ENCODE measurements around the gene CPEB4. TPM values are rescaled to one million over a fixed set of nuclear protein-coding genes. Genes with fewer than 3 reads are reported as not detected.

Gene CPEB4
- total and polyA plus RNA-seq, 2 of the 8 experiments (the other 6 are each of a cell fraction or from before 2014, with no cell fraction given): 8.4 to 13.4 TPM

DNA sequence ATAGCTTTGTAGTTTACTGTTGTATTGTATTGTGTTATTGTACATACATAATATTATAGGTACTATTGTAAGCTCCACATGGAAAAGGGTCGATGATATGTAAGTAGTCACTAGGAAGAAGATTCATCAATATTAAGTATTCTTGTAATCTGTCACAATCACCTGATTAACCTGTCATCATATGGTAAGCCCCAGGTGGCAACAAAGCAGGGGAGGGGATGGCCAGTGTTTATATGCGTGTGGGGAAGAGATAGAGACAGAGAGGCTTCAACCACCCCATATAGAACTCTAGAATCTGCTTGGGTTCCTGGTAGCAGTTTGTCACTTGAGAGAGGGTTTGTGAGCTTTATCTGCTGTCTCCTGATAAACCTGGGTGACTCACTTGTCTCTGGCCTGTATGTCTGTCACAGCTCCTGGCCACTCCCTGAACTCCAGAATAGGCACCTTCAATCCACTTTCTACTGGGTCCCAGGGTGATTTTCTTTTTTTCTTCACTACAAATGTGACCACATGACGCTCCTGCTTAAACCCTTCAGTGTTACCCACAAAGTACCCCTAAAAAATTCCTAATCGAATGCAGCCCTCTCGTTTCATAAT lies 48.9 kb upstream of the CPEB4 start:
- no peak overlapping the region for H3K4me3 ChIP-seq (ENCODE audit: extremely low read depth in 1 of 4, insufficient read depth in 2 of 4, low read depth in 3 of 4, low read length in 4 of 4)
- H2AK5ac ChIP-seq (ENCODE audit: low read depth, low read length): no peak overlapping the region
- H4K8ac ChIP-seq (ENCODE audit: extremely low read depth, insufficient read depth, low read length): no peak overlapping the region
- no peak overlapping the region for H4K91ac ChIP-seq (replicated peaks; ENCODE audit: insufficient read length, low read length)
- no peak overlapping the region for H4K5ac ChIP-seq (ENCODE audit: insufficient read length, low read depth, low read length)
- no peak overlapping the region for H2AFZ ChIP-seq (ENCODE audit: low read length)
- H4K20me1 ChIP-seq (replicated peaks in 1 of 2; ENCODE audit: control insufficient read depth in 1 of 2, insufficient read depth in 2 of 2, low read length in 2 of 2): no peaks in the 10 kb centered on the region
- CTCF ChIA-PET (ENCODE audit: partially characterized antibody): no interaction called here
- no peak overlapping the region for H3K27ac ChIP-seq (ENCODE audit: low read depth, low read length)
- H2BK5ac ChIP-seq (ENCODE audit: low read depth, low read length): no peak overlapping the region
- no peak overlapping the region for H2BK120ac ChIP-seq (replicated peaks; ENCODE audit: low read depth, low read length)
- no peak overlapping the region for H3K56ac ChIP-seq (replicated peaks; ENCODE audit: insufficient read length, low read depth, low read length)
- H2BK15ac ChIP-seq (ENCODE audit: low read length): no peak overlapping the region
- no peaks in the 10 kb centered on the region for H3K23me2 ChIP-seq (ENCODE audit: low read depth, low read length)
- H3K27me3 ChIP-seq (replicated peaks in 1 of 4; ENCODE audit: control insufficient read depth in 3 of 4, extremely low read depth in 1 of 4, insufficient read depth in 3 of 4, low read length in 3 of 4): no peaks in the 10 kb centered on the region
- no peak overlapping the region for H3K9ac ChIP-seq (replicated peaks in 1 of 4; ENCODE audit: extremely low read depth in 1 of 4, low read depth in 3 of 4, low read length in 3 of 4)
- H3K4me2 ChIP-seq (ENCODE audit: insufficient read depth in 1 of 2, low read depth in 2 of 2, low read length in 2 of 2): no peak overlapping the region
- TF ChIP-seq SRF (IDR thresholded peaks at IDR 0.05; ENCODE audit: low read depth, low read length) (no peak), RNF2 (IDR thresholded peaks at IDR 0.05; ENCODE audit: borderline replicate concordance, low read depth, low read length, missing control alignments, poor library complexity, severe bottlenecking) (no peak), ZNF274 (IDR thresholded peaks at IDR 0.05; ENCODE audit: borderline replicate concordance, extremely low read depth, low read length) (no peak)
- TF ChIP-seq, protein P1, sequence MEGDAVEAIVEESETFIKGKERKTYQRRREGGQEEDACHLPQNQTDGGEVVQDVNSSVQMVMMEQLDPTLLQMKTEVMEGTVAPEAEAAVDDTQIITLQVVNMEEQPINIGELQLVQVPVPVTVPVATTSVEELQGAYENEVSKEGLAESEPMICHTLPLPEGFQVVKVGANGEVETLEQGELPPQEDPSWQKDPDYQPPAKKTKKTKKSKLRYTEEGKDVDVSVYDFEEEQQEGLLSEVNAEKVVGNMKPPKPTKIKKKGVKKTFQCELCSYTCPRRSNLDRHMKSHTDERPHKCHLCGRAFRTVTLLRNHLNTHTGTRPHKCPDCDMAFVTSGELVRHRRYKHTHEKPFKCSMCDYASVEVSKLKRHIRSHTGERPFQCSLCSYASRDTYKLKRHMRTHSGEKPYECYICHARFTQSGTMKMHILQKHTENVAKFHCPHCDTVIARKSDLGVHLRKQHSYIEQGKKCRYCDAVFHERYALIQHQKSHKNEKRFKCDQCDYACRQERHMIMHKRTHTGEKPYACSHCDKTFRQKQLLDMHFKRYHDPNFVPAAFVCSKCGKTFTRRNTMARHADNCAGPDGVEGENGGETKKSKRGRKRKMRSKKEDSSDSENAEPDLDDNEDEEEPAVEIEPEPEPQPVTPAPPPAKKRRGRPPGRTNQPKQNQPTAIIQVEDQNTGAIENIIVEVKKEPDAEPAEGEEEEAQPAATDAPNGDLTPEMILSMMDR (IDR thresholded peaks at IDR 0.05; ENCODE audit: control extremely low read depth in 1 of 3, insufficient read depth in 1 of 3, low read depth in 1 of 3, low read length in 3 of 3): no peak
- no peak overlapping the region for H3K18ac ChIP-seq (ENCODE audit: extremely low read depth, low read length)
- no peak overlapping the region for H2BK12ac ChIP-seq (ENCODE audit: low read depth, low read length)
- no peak overlapping the region for H3K23ac ChIP-seq (ENCODE audit: insufficient read length)
- H3K4me1 ChIP-seq (replicated peaks in 1 of 4; ENCODE audit: control insufficient read depth in 3 of 4, insufficient read depth in 4 of 4, low read length in 3 of 4): peaks cover 0 to 6% (median 0%) of the 10 kb centered on the region in 4 experiments; a peak in 1 of 7 replicates
- POLR2A ChIA-PET (ENCODE audit: partially characterized antibody): interaction anchor here (0.9 kb wide), 1 partner anchor 107 kb away, joined by 3 read pairs; no protein-coding TSS in a partner anchor
- H3K14ac ChIP-seq (ENCODE audit: insufficient read length): no peak overlapping the region
- no peaks in the 10 kb centered on the region for H3K79me1 ChIP-seq (ENCODE audit: low read depth, low read length)
- no peaks in the 10 kb centered on the region for H3K36me3 ChIP-seq (ENCODE audit: control insufficient read depth in 2 of 4, insufficient read depth in 4 of 4, low read length in 3 of 4)
- DNase-seq (ENCODE audit: low read depth in 1 of 2, low spot score in 2 of 2) (no peak), FAIRE-seq (no peak)
- WGBS, 2 experiments (ENCODE audit: extremely low coverage in 1 of 2, insufficient coverage in 1 of 2, insufficient read length in 1 of 2, insufficient replicate concordance in 2 of 2, low coverage in 1 of 2, low lambda C conversion rate in 2 of 2, missing lambda C conversion rate in 1 of 2): 58% methylated on average over 5 of the region's 5 CpGs; no CpG with 5 or more reads in 1 of the 2 experiments
- no peaks in the 10 kb centered on the region for H3K9me3 ChIP-seq (ENCODE audit: insufficient read depth in 2 of 2, low read depth in 1 of 2, low read length in 1 of 2)
- H3K4ac ChIP-seq (replicated peaks; ENCODE audit: insufficient read length, low read depth, low read length): no peak overlapping the region
- H2BK20ac ChIP-seq (ENCODE audit: low read length): no peak overlapping the region
- no peaks in the 10 kb centered on the region for H3K79me2 ChIP-seq (ENCODE audit: control insufficient read depth in 1 of 2, insufficient read depth in 2 of 2, low read length in 2 of 2)

Measured in H1 (cell line).